Activated CD4-positive, CD25-positive, alpha-beta regulatory T cell treated with anti-CD3 and anti-CD28 coated beads, Interleukin-2, amount 50 U/mL, for 72 hours (primary cell): ENCODE results near the gene AFG1L.
"Not testable (repeated sequence)": the region's sequence is repeated elsewhere in the genome, so short reads cannot be mapped to it uniquely, and the experiment has no call there.

Experiments used
- DNase-seq: peaks from one replicate; pipeline ENCODE4 v3.0.0; 2021

Gene AFG1L

DNA sequence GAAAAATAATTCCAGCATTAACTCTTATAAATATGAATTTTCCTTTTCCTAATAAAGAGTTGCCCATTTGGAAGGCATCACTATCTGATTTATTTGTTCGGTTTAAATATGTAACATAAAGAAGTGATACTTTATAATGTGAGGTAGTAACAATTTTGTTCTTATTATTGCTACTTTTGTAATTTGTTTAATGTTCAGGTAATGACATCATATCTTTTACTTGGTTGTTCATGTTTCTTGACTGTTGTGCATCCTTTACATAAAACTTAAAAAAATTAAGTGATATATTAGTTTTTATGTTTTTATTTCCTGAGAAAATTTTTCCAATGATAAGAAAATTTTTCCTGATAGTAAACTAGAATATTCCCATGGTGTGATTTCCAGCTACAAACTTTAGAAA lies 124.6 kb downstream of the AFG1L start:
- no peak for DNase-seq

DNA sequence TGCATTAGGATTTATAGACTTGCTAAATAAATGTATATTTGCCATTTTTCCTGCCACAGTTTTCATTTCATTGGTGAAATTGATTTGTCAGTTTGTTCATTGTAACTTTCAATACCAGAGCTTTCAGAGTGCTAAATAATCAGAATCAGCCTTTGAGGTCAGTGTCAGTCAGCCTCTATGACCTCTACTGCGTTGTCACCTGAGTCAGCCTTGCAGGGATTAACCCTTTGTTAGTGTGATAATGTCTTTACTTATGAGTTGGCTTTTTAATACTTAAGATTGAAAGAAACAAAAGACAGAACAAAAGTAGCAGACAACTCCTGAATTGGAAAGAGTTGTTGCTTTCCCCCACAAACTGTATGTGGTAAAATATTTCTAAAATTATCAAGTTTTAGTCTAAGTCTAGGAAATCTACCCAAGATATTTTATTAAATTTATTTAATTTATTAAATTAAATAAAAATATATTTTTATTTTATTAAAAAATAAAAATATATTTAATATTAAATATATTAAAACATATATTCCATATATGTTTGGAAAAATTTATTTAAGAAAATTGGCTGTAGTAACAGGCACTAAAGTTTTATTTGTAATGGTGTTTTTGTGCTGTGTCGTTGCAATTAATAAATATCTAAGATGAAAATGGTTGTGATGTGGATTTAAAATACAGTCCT lies 125.2 kb downstream of the AFG1L start:
- DNase-seq = no peak

DNA sequence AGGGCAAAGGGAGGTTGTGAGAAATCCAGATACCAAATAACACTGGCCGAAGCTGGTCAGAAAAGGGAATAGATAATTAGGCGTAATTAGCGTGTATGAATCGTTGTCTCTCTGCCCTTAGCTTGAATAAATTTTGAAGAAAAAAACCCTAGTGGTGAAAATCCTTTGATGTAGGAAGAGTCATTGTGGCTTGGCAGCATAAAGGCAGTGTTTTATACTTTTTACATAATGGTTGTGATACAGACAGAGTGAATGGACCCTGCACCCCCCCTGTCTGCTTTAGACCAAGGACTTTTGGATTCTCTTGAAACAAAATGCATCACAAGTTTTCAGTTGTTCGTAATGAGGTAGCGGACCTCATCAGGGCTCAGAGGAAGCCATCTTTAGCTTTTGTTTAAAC lies 126.5 kb downstream of the AFG1L start:
- no peak for DNase-seq

DNA sequence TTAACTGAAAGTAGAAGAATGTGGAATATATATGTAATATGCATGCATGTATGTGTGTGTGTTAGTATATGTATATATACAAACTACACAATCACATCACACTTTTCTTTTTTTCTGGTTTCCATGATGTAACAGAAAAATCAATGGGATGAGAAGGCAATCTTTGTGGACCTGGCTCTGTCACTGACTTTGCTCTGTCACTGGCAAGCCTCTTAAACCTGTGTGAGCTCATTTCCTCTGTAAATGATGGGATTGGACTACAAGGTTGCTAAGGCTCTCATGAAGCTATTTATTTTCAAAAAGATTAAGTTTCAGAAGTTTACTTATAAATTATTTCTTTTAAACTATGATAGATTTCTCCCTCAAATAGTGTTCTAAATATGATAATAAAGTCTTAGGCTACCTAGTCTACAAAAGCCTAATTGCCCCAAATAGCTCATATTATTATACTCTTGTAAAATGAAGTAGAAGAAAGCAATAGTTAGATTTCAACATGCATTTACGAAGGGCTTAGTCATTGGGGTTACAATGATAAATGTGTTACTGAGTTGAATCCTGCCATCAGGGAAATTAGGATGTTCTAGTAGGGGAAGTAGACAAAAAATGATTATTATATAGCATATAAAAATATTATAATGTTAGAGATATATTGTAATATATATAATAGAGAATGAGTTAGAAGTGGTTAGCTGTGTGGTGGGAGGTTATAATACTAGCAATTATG lies 129.3 kb downstream of the AFG1L start:
- no peak for DNase-seq

DNA sequence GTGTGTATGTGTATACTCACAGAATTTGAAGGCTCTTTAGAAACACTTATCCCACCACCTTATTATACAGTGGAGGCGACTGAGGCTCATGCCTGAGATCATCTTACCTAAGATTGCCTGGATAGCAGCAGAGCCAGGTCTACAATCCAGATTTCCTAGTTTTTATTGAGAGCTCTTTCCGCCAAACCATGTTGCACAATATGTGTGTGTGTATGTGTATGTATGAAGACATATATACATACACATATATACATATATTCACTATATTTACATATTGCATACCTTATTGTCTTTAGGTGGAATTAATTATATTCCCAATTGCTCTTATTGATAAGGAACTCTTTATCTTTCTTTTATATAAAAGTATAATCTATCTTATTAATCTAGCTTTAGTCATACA lies 130.6 kb downstream of the AFG1L start:
- no peak for DNase-seq

DNA sequence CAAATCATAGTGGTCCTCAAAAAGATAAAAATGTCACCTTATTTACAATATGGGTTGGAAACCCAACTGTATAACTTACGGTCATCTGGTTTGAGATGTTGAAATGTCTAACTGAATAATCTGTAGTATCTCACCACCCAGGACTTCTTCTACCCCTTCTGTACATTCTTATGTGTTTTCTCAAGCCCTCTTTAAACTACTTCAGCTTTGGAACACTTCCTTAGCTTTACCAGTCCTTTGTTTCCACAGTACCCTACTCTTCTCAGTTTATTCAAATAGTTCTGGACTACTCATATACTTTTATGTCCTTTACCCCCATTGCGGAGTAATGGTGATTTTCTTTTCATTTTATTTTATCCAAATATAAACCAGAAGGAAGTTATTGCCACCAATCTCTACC lies 137.3 kb downstream of the AFG1L start:
- DNase-seq = no peak

DNA sequence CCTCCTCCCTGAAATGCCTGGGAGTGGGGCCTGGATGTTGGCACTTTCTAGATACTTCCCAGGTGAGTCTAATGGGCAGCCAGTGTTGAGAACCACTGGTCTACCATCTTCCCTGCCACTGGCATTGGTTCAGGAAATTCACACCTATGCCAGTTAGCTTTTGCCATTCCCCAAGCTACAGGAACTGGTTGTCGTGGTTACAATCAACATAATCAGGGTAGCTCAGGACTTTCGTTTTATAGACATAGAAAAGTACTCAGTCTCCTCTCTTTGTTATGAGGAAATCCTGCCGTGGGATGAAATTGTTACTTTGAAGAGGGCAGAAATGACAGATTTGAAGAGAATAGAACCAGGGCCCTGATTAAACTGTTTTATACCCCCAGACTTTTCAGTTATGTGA lies 137.9 kb downstream of the AFG1L start:
- no peak for DNase-seq

DNA sequence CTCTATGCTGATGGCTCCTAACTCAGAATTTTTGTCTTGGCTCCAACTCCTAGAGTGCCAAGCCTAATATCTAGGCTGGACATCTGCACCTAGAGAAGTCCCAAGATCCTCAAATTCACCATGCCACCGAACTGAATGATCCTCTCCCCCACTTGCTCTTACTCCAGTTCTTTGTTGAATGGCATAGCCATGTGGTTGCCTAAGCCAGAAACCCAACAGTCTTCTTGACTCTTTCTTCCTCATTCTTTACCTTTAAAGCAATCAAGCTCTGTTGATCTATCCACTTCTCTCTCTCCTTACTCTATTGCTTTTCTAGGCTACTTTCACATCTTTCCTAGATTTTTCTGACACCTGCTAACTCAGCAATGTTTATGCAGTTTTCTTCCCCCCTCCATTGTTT lies 139.4 kb downstream of the AFG1L start:
- no peak for DNase-seq

DNA sequence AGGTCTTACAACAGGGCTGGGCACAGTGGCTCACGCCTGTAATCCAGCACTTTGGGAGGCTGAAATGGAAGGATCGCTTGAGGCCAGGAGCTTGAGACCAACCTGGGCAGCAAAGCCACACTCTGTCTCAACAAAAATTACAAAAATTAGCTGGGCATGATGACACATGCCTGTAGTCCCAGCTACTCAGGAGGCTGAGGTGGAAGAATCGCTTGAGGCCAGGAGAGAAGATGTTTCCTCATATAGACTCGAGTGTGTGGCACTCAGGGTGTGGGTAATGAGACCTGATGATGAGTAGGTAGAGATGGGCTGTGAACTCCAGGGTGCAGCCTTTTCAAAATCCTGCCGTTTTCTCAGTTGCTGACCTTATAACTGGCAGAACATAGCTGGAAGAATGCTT lies 140.5 kb downstream of the AFG1L start:
- no peak for DNase-seq

DNA sequence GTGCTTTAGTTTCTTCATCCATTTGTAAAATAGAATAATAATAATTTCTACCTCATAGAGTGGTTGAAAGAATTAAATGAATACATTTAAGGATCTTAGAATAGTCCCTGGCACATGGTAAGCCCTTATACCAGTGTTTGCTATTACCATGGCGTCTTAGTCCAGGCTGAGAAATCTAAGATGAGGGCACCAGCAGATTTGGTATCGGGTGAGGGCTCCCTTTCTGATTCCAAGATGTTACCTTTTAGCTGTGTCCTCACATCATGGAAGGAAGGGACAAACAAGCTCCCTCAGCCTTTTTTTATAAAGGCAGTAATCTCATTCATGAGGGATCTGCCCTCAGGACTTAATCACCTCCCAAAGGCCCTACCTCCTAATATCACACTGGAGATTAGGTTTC lies 141.9 kb downstream of the AFG1L start:
- DNase-seq = no peak

DNA sequence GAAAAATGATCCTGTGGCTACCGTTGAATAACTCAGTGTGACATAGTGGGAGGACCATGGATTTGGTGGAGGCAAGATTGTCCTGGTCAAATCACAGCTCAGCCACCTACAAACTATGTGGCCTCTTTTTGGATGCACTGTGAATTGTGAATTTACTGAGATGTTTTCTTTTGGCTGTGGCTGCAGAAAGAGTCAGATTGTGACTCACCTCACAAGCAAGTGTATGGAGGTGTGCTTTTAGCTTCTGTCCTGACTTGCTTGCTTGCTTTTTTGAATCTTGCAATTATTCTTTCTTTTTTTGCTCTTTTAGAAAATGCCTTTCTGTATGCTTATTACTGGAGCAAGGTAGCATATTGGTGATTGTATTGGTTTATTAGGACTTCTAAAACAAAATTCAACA lies 143.0 kb downstream of the AFG1L start:
- DNase-seq = no peak

DNA sequence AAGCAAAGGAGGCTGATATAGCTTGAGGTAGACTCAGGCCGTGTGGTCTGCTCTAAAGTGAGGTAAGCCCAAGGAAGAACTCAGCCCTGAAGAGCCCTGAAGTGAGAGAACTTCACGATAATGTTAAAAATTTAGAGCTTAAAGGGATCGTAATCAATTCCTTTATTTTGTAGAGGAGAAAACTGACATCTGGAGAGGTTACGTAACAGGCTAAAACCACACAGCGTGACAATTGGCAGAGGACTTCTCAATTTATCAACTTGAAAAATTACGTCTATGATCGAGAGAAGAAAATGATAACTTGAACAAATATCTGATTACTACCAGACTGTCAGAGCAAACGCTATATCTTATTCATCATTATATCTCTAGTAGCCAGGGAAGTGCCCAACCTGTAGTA lies 144.1 kb downstream of the AFG1L start:
- no peak for DNase-seq

DNA sequence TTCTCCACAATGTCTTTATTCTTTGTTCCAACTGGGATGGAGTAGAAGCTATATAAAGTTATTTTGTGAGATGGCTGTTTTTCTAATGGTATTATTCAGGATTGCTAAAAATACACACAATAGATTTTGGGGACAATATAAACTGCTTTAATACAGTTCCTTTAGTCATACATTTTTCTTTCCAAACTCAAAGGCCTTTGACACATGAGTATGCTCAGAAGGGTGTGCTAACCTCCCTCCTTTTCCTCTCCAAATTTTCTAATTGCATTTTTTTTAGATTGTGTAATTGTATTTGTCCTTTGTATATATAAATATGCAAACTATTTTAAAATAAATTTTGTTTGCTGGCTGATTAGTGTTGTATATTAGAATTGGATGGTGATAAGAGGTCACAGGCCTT lies 146.3 kb downstream of the AFG1L start:
- no peak for DNase-seq

DNA sequence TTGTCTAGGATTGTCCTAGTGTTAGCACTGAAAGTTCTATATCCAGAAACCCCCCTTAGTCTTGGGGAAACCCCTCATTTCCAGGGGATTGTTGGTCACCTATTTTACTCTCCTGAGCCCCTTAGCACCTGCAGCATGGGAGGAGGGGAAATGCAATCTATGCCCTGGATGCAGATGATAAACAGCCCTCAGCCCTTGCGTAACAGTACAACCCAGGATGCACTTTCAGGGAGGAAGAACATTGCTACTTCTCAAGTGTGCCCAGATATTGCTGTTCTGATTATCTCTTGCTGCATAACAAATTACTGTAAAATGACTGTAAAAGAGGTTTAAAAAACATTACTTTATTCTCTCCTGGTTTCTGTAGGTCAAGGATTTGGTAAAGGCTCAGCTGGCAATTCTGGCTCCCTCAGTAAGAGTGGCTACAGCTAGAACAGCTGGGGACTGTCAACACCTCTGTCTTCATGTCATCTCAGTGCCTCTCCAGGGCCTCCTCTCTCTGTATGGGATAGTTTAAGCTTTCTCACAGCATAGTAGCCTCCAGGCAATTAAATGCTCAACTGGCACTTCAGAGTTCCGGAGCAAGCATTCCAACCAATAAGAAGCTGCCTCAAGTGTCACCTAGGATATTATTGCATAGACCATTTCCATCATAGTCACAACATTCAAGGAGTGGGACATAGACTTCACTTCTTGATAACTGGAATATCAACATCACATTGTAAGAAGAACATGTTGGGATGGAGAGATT lies 148.1 kb downstream of the AFG1L start:
- no peak for DNase-seq

DNA sequence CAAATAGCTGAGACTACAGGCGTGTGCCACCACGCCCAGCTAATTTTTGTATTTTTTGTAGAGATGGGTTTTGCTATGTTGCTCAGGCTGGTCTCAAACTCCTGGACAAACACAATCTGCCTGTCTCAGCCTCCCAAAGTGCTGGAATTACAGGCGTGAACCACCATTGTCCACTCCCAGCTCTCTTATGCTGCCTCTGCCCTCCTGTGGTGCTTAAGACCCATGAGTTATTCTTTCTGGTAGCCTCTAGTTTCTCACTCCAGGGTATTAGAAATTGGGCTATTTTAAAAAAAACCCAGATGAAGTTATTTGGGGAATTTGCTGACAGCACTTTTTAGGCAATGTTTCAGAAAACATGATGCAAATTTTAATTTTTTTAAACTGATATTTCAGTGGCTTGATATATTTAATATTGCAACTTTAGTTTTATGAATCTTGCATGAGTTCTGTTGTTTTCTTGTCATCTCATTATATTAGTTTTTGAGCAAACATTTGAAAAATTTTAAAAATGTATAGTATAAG lies 151.8 kb downstream of the AFG1L start:
- no peak for DNase-seq

DNA sequence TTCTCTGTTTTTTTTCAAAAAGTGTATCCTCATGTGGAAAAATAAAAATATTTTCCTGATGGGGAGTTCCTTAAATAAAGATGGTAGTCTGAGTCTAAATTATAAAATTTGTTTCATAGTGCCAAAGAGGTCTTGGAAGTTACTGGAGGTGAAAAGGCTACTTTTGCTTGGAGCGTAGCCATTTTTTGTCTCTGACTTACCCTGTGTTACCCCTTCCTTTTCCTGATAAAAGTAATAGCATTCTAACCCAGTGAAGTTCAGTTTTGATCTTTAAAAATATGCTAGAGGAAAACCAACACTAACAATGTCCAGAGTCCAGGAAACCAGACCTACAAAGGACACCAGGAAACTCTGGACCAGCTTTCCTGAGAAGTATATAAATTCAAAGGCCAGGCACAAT lies 153.6 kb downstream of the AFG1L start:
- DNase-seq = no peak

DNA sequence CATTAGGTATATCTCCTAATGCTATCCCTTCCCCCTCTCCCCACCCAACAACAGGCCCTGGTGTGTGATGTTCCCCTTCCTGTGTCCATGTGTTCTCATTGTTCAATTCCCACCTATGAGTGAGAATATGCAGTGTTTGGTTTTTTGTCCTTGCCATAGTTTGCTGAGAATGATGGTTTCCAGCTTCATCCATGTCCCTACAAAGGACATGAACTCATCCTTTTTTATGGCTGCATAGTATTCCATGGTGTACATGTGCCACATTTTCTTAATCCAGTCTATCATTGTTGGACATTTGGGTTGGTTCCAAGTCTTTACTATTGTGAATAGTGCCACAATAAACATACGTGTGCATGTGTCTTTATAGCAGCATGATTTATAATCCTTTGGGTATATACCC lies 154.9 kb downstream of the AFG1L start:
- DNase-seq = not testable (repeated sequence)

DNA sequence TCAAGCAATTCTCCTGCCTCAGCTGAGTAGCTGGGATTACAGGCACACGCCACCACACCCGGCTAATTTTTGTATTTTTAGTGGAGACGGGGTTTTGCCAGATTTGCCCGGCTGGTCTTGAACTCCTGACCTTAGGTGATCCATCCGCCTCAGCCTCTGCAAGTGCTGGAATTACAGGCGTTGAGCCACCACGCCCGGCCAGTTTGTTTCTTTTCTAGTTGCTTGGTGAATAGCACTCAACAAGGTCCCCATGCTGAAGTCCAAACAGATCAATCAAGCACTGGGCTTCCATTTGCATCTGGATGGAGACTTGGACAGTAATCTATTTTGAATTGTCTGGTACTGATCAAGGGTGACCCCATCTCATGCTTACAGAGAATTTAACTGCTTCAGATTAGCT lies 157.0 kb downstream of the AFG1L start:
- DNase-seq = no peak

DNA sequence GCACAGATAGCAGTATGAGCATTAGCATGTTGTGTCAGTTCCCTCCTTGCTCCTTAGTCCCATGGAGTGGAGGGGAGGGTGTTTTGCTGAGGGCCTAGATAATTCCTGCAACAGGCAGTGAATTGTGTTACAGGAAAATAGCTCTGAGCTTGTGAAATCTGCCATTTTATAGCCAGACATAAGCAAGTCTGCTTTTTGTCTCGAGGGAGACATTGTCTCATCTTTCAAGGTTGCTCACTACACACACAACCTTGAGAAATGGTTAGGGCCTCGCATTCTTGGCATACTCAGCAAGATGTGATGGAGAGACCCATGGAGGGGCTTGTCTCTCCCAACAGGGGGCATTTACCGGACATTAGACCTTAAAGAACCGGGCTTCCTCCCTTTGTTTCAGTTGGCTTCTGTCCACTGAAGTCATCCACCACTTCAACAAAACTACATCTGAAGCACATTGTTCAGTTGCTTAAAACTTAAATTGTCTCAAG lies 157.9 kb downstream of the AFG1L start:
- no peak for DNase-seq

DNA sequence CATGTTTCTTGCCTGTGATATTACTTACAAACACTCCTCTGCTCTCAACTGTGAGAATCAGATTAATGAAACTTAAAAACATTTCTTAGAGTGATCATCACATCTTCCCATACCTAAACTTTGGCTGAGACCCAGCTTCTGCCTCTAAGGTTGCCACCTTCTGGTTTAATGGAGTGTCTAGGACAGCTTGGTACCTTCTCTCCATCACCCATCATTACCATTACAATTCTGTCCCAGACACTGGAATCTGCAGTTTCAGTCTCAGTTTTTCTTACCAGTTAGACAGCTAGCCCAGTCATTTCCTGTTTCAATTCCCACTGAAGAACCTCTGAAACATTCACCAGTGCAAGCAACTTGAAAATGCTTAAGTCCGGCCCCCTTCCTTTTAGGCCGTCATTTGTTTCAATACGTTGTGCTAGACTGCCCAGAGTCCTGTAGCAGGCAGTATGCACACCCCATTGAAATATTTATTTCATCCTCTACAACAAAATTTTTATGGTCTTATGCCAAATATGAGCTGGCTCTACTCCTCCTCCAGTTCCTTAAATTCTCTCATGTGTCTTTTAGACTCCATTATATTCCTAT lies 158.8 kb downstream of the AFG1L start:
- no peak for DNase-seq

DNA sequence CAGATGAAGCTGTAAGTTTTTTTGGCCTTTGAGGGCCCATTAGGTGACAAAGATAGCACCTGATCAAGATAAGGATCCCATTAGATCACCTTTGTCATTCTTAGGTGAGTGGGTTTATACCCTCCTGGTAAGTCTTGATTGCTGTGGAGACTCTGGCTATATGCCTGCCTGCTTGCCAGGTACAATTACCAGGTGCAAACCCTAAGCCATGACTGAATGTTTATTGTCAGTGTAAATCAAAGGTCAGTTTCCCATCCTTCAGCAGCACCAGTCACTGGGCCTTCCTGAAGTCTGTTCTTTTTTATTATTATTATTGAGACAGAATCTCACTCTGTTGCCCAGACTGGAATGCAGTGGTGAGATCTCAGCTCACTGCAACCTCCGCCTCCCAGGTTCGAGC lies 159.5 kb downstream of the AFG1L start:
- no peak for DNase-seq

DNA sequence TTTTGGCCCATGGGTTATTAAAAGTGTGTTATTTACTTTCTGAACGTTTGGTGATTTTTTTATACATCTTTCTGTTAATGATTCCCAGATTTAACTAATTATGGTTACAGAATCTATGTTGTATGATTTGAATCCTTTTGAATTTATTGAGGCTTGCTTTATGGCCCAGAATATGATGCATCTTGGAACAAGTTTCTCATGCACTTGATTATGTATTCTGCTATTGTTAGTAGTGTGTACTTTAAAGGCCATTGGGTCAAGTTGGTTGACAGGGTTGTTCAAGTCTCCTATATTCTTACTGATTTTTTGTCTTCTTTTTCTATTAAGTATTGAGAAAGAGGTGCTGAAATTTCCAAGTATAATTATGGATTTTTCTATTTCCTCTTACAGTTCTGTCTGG lies 160.8 kb downstream of the AFG1L start:
- DNase-seq = no peak

DNA sequence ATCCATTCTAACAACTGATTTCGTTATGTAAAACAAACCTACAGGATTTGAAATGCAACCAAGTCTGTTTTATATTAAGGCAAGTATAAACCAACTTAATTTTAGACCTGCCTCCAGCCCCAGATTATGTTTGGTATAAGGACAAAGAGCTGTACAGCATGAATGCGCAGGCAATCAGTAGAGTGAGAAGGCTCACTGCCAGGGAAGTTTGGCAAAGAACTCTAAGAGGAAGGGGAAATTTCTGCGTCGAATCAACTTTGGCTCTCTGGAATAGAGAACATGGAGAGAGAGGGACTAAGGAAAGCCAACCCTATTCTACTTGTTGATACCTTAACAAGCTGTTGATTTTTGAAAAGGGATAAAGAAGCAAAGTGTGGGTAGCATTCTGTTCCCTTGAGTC lies 168.9 kb downstream of the AFG1L start:
- no peak for DNase-seq
